ENCODE data around the gene MEX3A.

GRCh38 chr1:156053768-156054499 lies 28.3 kb downstream of the MEX3A start, which contains the start of gene UBQLN4:
- TF ChIP-seq EZH2 (IDR thresholded peaks at IDR 0.05; ENCODE audit: insufficient read depth, low read length) (no peak), CTCF (IDR thresholded peaks at IDR 0.05; ENCODE audit: insufficient read depth, low read depth, low read length) (no peak)

Measured in astrocyte (in vitro differentiated cells and primary cell).